IPS DF 6.9 (cell line): Measurements from ENCODE around the gene GNB2.
"Not testable (repeated sequence)": the region's sequence is repeated elsewhere in the genome, so short reads cannot be mapped to it uniquely, and the experiment has no call there.

ENCODE experiments used
- DNase-seq: peaks from one replicate; pipeline ENCODE4 v3.0.0-alpha.2; 2013; ENCODE audit warnings: low read depth, low spot score
- H3K27ac ChIP-seq: one replicate; pipeline ENCODE4 v1.5.1; 2013; ENCODE audit warnings: low read length, control low read depth
- H3K27me3 ChIP-seq: 2 replicates; pipeline ENCODE4 v1.6.1; 2013; ENCODE audit warnings: mild to moderate bottlenecking, low read length; ENCODE audit not compliant: control insufficient read depth, insufficient read depth
- H3K36me3 ChIP-seq: 2 replicates; pipeline ENCODE4 v1.6.1; 2013; ENCODE audit warnings: low read length; ENCODE audit not compliant: control insufficient read depth, insufficient read depth
- H3K4me1 ChIP-seq: 2 replicates; pipeline ENCODE4 v1.6.1; 2013; ENCODE audit warnings: low read length; ENCODE audit not compliant: control insufficient read depth, insufficient read depth
- H3K4me3 ChIP-seq: 2 replicates; pipeline ENCODE4 v1.5.1; 2013; ENCODE audit warnings: mild to moderate bottlenecking, low read length
- H3K9me3 ChIP-seq: 2 replicates; pipeline ENCODE4 v1.6.1; 2013; ENCODE audit warnings: low read length, inconsistent platforms; ENCODE audit not compliant: control insufficient read depth, insufficient read depth
- WGBS: extraction: QIAGEN DNeasy Blood & Tissue Kit; methylation state at CpG from one replicate; pipeline ENCODE4 v1.1.7; 2013; ENCODE audit warnings: mixed read lengths, missing lambda C conversion rate; ENCODE audit not compliant: insufficient read length, insufficient coverage; 5-methylcytosine and 5-hydroxymethylcytosine counted together

GNB2 gene

GRCh38 chr7:100665168-100665726, 8.3 kb upstream of the GNB2 start:
- Histone ChIP-seq H3K36me3 (no peaks in the 10 kb centered on the region), H3K27me3 (no peaks in the 10 kb centered on the region), H3K4me1 (no peaks in the 10 kb centered on the region), H3K4me3 (no peak overlapping the region), H3K27ac (no peak overlapping the region), H3K9me3 (no peaks in the 10 kb centered on the region)
- no CpG with 5 or more reads among the region's 5 CpGs for WGBS
- no peak for DNase-seq

GRCh38 chr7:100667331-100668068, 6.0 kb upstream of the GNB2 start:
- 0 out of 2 replicates have a peak, but pooled peaks cover under 1% of the 10 kb centered on the region for H3K27me3 ChIP-seq
- H3K36me3 ChIP-seq, result no peaks in the 10 kb centered on the region
- H3K4me3 ChIP-seq, result no peak overlapping the region
- H3K9me3 ChIP-seq, result no peaks in the 10 kb centered on the region
- no peak for DNase-seq
- no CpG with 5 or more reads among the region's 16 CpGs for whole genome bisulfite sequencing
- H3K27ac ChIP-seq, result no peak overlapping the region
- no peaks in the 10 kb centered on the region for H3K4me1 ChIP-seq

- no peak for DNase-seq
- 0 out of 2 replicates have a peak, but pooled peaks cover 1% of the 10 kb centered on the region for H3K27me3 ChIP-seq
- WGBS, result no CpG with 5 or more reads among the region's 2 CpGs
These were observed 5.5 kb upstream of the GNB2 start for GRCh38 chr7:100668069-100668449.

GRCh38 chr7:100669106-100669505, 4.4 kb upstream of the GNB2 start:
- not testable (repeated sequence) for H3K27me3 ChIP-seq, H3K9me3 ChIP-seq, H3K4me1 ChIP-seq, H3K4me3 ChIP-seq, H3K36me3 ChIP-seq, H3K27ac ChIP-seq, DNase-seq
- no CpG with 5 or more reads among the region's 12 CpGs for WGBS

More at GRCh38 chr7:100668069-100668449, 5.5 kb upstream of the GNB2 start:
- H3K36me3 ChIP-seq, result no peaks in the 10 kb centered on the region
- H3K4me3 ChIP-seq, result no peak overlapping the region
- H3K27ac ChIP-seq, result no peak overlapping the region
- H3K4me1 ChIP-seq, result no peaks in the 10 kb centered on the region
- H3K9me3 ChIP-seq, result no peaks in the 10 kb centered on the region

- H3K27ac ChIP-seq, result no peak overlapping the region
- H3K36me3 ChIP-seq, result no peaks in the 10 kb centered on the region
- WGBS, result no CpG with 5 or more reads among the region's 8 CpGs
- H3K27me3 ChIP-seq, result 0 out of 2 replicates have a peak, but pooled peaks cover 1% of the 10 kb centered on the region
- H3K4me1 ChIP-seq, result no peaks in the 10 kb centered on the region
- no peak for DNase-seq
- no peaks in the 10 kb centered on the region for H3K9me3 ChIP-seq
- H3K4me3 ChIP-seq, result no peak overlapping the region
These were observed 3.5 kb upstream of the GNB2 start for GRCh38 chr7:100670074-100670473.

- H3K36me3 ChIP-seq, result peaks cover 2% of the 10 kb centered on the region; the same call in 1 of the 2 replicates
These were observed 1.9 kb upstream of the GNB2 start for GRCh38 chr7:100671353-100672327.

GRCh38 chr7:100673942-100674410, 436 bp downstream of the GNB2 start:
- H3K36me3 ChIP-seq, result peaks cover 17% of the 10 kb centered on the region
- H3K4me3 ChIP-seq, result peak overlapping the region; percentile 79
- H3K27ac ChIP-seq, result no peak overlapping the region
- no peak for DNase-seq
- H3K27me3 ChIP-seq, result 0 out of 2 replicates have a peak, but pooled peaks cover 1% of the 10 kb centered on the region
- no peaks in the 10 kb centered on the region for H3K9me3 ChIP-seq
- no peaks in the 10 kb centered on the region for H3K4me1 ChIP-seq
- no CpG with 5 or more reads among the region's 34 CpGs for WGBS

More at GRCh38 chr7:100671353-100672327, 1.9 kb upstream of the GNB2 start:
- H3K4me1 ChIP-seq, result no peaks in the 10 kb centered on the region
- no peak overlapping the region for H3K4me3 ChIP-seq
- no peak for DNase-seq
- no peak overlapping the region for H3K27ac ChIP-seq
- 0 out of 2 replicates have a peak, but pooled peaks cover 1% of the 10 kb centered on the region for H3K27me3 ChIP-seq
- no CpG with 5 or more reads among the region's 18 CpGs for WGBS
- H3K9me3 ChIP-seq, result no peaks in the 10 kb centered on the region

GRCh38 chr7:100674411-100675104, 1.0 kb downstream of the GNB2 start:
- H3K27ac ChIP-seq, result no peak overlapping the region
- H3K9me3 ChIP-seq, result no peaks in the 10 kb centered on the region
- H3K36me3 ChIP-seq, result peaks cover 17% of the 10 kb centered on the region
- peak overlapping the region; percentile 79; the same call in 1 of the 2 replicates for H3K4me3 ChIP-seq
- WGBS, result no CpG with 5 or more reads among the region's 43 CpGs
- 0 out of 2 replicates have a peak, but pooled peaks cover 1% of the 10 kb centered on the region for H3K27me3 ChIP-seq
- DNase-seq, result no peak
- H3K4me1 ChIP-seq, result no peaks in the 10 kb centered on the region

GRCh38 chr7:100675105-100675451, 1.5 kb downstream of the GNB2 start:
- Histone ChIP-seq H3K9me3 (no peaks in the 10 kb centered on the region), H3K4me3 (peak overlapping the region; percentile 79; the same call in 1 of the 2 replicates), H3K27ac (no peak overlapping the region), H3K4me1 (no peaks in the 10 kb centered on the region), H3K27me3 (0 out of 2 replicates have a peak, but pooled peaks cover 1% of the 10 kb centered on the region), H3K36me3 (peaks cover 17% of the 10 kb centered on the region)
- no peak for DNase-seq
- no CpG with 5 or more reads among the region's 46 CpGs for WGBS
